ENCODE results near the gene SCAF8. TPM values are rescaled to one million over a fixed set of nuclear protein-coding genes. Genes with fewer than 3 reads are reported as not detected.

The SCAF8 gene
- total RNA-seq, 4 donors from 2014 or later: 29.8 to 63.5 (median 34.6) TPM

GRCh38 chr6:154861825-154862224, 128.6 kb downstream of the SCAF8 start:
- TF ChIP-seq, protein P1, sequence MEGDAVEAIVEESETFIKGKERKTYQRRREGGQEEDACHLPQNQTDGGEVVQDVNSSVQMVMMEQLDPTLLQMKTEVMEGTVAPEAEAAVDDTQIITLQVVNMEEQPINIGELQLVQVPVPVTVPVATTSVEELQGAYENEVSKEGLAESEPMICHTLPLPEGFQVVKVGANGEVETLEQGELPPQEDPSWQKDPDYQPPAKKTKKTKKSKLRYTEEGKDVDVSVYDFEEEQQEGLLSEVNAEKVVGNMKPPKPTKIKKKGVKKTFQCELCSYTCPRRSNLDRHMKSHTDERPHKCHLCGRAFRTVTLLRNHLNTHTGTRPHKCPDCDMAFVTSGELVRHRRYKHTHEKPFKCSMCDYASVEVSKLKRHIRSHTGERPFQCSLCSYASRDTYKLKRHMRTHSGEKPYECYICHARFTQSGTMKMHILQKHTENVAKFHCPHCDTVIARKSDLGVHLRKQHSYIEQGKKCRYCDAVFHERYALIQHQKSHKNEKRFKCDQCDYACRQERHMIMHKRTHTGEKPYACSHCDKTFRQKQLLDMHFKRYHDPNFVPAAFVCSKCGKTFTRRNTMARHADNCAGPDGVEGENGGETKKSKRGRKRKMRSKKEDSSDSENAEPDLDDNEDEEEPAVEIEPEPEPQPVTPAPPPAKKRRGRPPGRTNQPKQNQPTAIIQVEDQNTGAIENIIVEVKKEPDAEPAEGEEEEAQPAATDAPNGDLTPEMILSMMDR (IDR thresholded peaks at IDR 0.05): no peak
- no peak for TF ChIP-seq POLR2A (IDR thresholded peaks at IDR 0.05)
- Histone ChIP-seq H3K4me1 (peaks cover 0 to 7% (median 0%) of the 10 kb centered on the region in 4 donors), H3K4me3 (no peak overlapping the region), H3K9me3 (no peaks in the 10 kb centered on the region), H3K27me3 (no peaks in the 10 kb centered on the region), H3K27ac (no peak overlapping the region), H3K36me3 (no peaks in the 10 kb centered on the region)
- no peak for DNase-seq

DNA sequence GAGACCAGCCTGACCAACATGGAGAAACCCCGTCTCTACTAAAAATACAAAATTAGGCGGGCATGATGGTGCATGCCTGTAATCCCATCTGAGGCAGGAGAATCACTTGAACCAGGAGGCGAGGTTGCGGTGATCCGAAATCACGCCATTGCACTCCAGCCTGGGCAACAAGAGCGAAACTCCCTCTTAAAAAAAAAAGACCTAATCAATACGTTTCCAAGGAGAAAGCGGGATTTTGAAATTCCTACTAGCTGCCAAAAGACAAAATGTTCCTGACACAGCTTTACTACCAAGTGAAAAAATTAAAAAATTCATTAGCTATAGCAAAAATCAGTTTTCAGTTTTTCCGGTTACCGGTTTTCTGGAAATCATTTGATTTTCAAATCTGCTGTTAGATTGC, 129.3 kb downstream of the SCAF8 start:
- TF ChIP-seq POLR2A (IDR thresholded peaks at IDR 0.05): no peak
- TF ChIP-seq, protein P1 (IDR thresholded peaks at IDR 0.05): no peak
- H3K4me3 ChIP-seq: no peak overlapping the region
- no peak for DNase-seq
- no peaks in the 10 kb centered on the region for H3K27me3 ChIP-seq
- no peaks in the 10 kb centered on the region for H3K36me3 ChIP-seq
- H3K27ac ChIP-seq: no peak overlapping the region
- H3K9me3 ChIP-seq: no peaks in the 10 kb centered on the region
- peaks cover 0 to 7% (median 0%) of the 10 kb centered on the region in 4 donors for H3K4me1 ChIP-seq

- TF ChIP-seq, protein P1 (IDR thresholded peaks at IDR 0.05): no peak
- no peak for TF ChIP-seq POLR2A (IDR thresholded peaks at IDR 0.05)
- no peak for DNase-seq
- H3K4me3 ChIP-seq: no peak overlapping the region
- H3K9me3 ChIP-seq: no peaks in the 10 kb centered on the region
- no peaks in the 10 kb centered on the region for H3K36me3 ChIP-seq
- peaks cover 0 to 7% (median 0%) of the 10 kb centered on the region in 4 donors for H3K4me1 ChIP-seq
- no peaks in the 10 kb centered on the region for H3K27me3 ChIP-seq
- no peak overlapping the region for H3K27ac ChIP-seq
These were observed 130.8 kb downstream of the SCAF8 start for GRCh38 chr6:154864066-154864430.

- H3K4me3 ChIP-seq: no peak overlapping the region
- peaks cover 0 to 7% (median 0%) of the 10 kb centered on the region in 4 donors for H3K4me1 ChIP-seq
- no peaks in the 10 kb centered on the region for H3K36me3 ChIP-seq
- DNase-seq: no peak
- no peaks in the 10 kb centered on the region for H3K9me3 ChIP-seq
- TF ChIP-seq, protein P1 (IDR thresholded peaks at IDR 0.05): no peak
- TF ChIP-seq POLR2A (IDR thresholded peaks at IDR 0.05): no peak
- H3K27ac ChIP-seq: no peak overlapping the region
- no peaks in the 10 kb centered on the region for H3K27me3 ChIP-seq
These were observed 132.1 kb downstream of the SCAF8 start for GRCh38 chr6:154865291-154865690.

DNA sequence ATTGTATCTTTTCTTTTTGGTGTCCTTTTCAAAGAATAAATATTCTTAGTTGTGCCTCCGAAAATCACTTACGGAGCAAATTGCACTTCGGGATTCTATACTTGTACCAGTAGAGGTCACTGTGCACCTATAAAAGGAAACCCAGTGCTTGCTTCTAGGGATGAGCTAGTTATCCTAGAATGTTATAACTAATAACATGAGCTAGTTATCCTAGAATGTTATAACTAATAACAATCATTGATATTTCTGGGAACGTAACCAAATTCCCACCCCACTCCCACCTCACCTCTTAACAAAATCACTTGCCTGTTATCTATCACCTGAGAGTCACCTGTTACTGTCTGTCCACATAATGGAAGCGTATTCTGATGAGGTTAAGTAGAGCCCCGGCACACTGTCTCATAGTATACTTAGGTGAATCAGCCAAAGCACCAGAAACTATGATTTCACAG, 135.0 kb downstream of the SCAF8 start:
- TF ChIP-seq, protein P1 (IDR thresholded peaks at IDR 0.05): peak in 4 of 6 experiments; percentile 68 to 84 (median 80)
- no peak for TF ChIP-seq POLR2A (IDR thresholded peaks at IDR 0.05)
- DNase-seq: peak in 1 of 3 donors; percentile 53
- H3K27me3 ChIP-seq: no peaks in the 10 kb centered on the region
- H3K9me3 ChIP-seq: no peaks in the 10 kb centered on the region
- peaks cover 0 to 7% (median 0%) of the 10 kb centered on the region in 4 donors for H3K4me1 ChIP-seq
- no peak overlapping the region for H3K4me3 ChIP-seq
- no peaks in the 10 kb centered on the region for H3K36me3 ChIP-seq
- no peak overlapping the region for H3K27ac ChIP-seq
